HL-60 (cell line): ENCODE data around the gene HEBP2.

Experiments
- CTCF ChIP-seq: IDR thresholded peaks from one replicate; pipeline ENCODE4 v1.5.1; 2011; ENCODE audit warnings: low read length, control low read depth, inconsistent platforms; ENCODE audit not compliant: insufficient read depth
- POLR2AphosphoS5 ChIP-seq: IDR thresholded peaks from 2 replicates; pipeline ENCODE4 v1.6.1; 2012; ENCODE audit warnings: low read depth

GRCh38 chr6:138467901-138468300 is 63.9 kb downstream of the HEBP2 start:
- no peak for TF ChIP-seq POLR2AphosphoS5
- no peak for TF ChIP-seq CTCF
